ENCODE measurements around the gene MTF1.
"Not testable (repeated sequence)": the region's sequence is repeated elsewhere in the genome, so short reads cannot be mapped to it uniquely, and the experiment has no call there.

The MTF1 gene

DNA sequence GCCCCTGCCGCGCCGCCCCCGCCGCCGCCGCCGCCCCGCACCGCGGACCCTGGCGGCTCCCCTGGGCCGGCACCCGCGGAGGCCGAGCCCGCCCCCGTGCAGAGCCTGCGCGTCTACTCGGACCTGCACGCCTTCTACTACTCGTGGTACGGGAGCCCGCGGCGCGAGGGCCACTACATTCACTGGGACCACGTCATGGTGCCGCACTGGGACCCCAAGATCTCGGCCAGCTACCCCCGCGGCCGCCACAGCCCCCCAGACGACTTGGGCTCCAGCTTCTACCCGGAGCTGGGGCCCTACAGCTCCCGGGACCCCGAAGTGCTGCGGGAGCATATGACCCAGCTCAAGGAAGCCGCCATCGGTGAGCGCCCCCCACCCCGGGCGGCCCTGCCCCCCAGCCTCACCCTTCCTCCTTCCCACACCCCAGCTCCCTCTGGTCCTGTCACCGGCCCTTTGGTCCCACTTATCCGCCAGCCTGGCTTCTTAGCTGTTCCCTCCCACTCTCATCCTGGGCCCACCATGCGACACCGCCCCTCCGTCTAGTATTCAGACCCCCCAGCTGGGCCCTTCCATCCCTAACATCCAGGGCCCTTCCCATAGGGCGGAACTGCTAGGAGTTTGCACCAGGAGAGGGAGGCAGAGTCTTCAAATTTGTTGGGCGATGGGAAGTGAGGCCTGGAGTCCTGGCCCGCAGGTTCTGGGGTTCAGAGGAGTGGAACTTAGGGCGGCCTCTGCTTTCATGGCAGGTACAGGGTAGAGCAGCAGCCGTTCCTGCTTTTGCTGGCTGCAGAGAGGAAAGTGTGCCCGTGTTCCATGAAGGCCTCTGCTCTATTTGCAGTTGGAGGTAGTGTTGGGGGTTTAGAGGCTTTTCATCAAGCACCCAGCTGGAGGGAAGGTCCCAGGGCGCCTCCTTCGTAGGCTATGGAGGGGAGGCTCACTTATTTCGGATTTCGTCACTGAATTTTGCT, 64.7 kb downstream of the MTF1 start:
- no peak for DNase-seq (ENCODE audit: extremely low read depth in 1 of 2, low read depth in 1 of 2)

DNA sequence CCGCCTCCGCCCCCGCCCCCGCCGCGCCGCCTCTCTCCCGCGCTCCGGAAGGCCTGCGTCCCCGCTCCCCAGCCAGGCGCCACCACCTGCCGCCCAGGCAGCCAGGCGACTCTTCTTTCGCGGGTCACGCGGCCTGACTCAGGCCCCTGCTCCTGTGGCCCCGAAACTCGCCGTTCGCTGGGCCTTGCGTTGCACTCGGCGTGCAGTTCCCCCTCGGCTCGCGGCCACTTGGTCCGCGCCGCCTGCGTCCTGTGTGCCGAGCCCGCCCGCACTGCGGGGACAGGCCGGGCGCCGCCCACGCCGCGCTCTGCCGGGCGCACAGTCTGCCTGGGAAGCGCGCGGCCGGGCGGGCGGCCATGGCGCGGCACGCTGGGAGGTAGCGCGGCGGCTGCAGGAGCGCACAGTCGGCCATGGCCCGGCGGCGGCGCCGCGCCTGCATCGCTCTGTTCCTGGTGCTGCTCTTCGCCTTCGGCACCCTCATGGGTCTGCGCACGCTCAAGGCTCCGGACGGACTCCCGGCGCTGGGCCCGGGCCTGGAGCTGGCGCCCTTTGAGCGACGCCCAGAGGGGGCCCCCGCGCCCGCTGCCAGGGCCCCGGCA, 65.5 kb downstream of the MTF1 start, which contains the start of gene MANEAL:
TSS of gene MANEAL (plus strand) at position 75 of the 599 bp plus-strand sequence. CDS start at position 411, 336 bp downstream.
- peak in 1 of 2 donors; percentile 11 for DNase-seq (ENCODE audit: extremely low read depth in 1 of 2, low read depth in 1 of 2)

DNA sequence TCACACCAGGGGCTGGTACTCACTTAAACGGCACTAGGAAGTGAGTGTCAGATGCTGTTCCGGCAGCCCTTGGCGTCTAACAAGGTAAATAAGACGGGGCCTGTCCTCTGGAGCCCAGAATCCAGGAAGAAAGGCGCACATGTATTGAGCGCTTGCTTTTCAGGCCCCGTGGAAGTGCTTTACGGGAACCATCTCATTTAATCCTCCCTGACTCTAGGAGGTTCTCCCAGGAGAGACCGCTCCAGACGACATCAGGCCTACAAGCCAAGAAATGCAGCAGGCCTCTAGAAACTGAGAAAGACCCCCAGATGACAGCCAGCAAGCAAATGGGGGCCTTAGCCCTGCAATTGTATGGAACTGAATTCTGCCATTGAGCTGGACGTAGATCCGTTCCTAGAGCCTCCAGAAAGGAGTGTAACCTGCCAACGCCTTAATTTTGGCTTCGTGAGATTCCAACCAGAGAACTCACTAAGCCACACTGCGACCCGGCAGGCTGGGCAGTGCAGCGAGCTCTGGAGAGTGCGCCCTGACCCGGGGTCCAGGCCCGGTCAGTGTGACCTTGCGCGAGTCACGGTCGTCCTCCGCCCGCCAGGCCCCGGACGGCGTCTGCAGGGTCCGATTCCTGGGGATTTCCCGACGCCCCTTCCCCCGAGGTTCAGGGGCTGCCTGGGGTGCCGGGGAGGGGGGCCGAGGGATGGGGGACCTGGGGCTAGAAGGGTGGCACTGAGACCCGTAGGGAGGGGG, 66.3 kb downstream of the MTF1 start:
- DNase-seq (ENCODE audit: extremely low read depth in 1 of 2, low read depth in 1 of 2) = no peak

DNA sequence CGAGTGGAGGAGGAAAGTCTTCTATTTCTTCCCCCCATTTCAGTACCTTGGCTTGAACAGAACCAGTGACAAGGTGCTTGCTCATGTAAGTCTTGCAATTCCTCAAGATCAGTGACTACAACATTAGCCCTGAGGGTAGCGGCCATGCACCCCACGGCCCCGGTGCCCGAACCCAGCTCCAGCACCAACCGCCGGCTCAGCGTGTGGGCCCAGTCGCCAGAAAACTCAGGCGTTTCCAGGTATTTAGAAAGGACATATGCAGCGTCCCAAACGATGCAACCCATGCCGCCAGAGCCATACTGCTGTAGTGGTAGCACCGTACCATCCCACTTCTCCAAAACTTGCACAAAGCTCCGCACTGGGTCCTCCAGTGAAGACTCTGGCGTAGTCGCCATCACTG, 76.9 kb downstream of the MTF1 start:
- DNase-seq (ENCODE audit: extremely low read depth in 1 of 2, low read depth in 1 of 2) = no peak

DNA sequence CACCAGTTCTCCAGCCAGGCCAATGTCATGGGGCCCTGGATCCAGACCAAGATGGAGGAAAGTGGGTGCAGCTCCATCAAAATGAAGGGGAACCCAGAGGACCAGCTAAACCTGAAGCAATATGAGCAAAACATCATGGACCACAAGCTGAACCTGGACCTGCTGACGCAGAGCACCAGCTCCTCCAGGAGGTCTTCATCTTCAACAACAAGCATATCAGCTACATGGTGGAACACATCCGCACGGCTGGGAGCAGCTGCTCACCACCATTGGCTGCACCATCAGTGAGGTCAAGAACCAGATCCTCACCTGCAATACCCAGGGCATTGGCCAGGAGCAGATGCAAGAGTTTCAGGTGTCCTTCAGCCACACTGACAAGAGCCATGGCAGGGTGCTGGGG, 80.7 kb downstream of the MTF1 start:
- DNase-seq (ENCODE audit: extremely low read depth in 1 of 2, low read depth in 1 of 2) = no peak

DNA sequence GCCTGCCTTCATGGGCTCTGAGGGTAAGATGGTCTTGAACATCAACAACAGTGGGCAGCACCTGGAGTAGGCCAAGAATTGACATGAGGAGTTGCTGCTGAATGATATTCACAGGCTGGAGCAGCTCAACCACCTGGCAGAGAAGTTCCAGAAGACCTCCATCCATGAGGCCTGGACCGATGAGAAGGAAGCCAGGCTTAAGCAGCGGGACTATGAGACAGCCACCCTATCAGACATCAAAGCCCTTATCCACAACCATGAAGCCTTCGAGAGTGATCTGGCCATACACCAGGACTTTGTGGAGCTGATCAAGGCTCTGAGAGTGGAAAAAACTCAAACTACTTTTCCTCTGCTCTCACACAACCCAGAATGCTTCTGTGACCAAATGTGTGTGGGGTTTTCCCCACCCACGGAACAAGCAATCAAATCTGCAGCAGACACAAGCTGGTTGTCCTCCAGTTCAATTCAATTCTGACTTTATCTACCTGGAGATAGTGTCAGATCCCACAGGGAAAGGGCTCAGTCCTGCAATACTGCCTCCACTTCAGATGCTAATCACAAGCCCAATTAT, 82.4 kb downstream of the MTF1 start:
- DNase-seq (ENCODE audit: extremely low read depth in 1 of 2, low read depth in 1 of 2) = no peak

DNA sequence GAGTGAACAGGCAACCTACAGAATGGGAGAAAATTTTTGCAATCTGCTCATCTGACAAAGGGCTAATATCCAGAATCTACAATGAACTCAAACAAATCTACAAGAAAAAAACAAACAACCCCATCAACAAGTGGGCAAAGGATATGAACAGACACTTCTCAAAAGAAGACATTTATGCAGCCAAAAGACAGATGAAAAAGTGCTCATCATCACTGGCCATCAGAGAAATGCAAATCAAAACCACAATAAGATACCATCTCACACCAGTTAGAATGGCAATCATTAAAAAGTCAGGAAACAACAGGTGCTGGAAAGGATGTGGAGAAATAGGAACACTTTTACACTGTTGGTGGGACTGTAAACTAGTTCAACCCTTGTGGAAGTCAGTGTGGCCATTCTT, 88.0 kb downstream of the MTF1 start:
- not testable (repeated sequence) for DNase-seq (ENCODE audit: extremely low read depth in 1 of 2, low read depth in 1 of 2)

DNA sequence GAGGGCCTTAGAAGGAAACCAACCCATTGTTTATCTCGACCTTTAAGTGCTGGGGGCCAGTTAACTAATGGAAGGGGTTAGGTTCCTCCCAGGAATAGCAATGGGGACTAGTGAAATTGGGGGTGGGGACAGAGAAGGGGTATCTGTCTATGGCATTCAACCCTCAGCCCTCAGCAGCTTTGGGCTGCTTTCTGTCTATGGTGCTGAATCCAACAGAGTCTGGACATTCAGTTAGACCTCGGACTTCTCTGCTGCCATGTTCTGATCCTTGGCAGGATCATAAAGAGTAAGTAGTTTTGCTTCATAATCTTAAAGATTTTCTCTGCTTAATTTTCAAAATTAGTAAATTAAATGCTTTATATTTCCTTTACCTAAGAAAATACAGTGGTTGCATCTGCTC, 91.9 kb downstream of the MTF1 start:
- no peak for DNase-seq (ENCODE audit: extremely low read depth in 1 of 2, low read depth in 1 of 2)

DNA sequence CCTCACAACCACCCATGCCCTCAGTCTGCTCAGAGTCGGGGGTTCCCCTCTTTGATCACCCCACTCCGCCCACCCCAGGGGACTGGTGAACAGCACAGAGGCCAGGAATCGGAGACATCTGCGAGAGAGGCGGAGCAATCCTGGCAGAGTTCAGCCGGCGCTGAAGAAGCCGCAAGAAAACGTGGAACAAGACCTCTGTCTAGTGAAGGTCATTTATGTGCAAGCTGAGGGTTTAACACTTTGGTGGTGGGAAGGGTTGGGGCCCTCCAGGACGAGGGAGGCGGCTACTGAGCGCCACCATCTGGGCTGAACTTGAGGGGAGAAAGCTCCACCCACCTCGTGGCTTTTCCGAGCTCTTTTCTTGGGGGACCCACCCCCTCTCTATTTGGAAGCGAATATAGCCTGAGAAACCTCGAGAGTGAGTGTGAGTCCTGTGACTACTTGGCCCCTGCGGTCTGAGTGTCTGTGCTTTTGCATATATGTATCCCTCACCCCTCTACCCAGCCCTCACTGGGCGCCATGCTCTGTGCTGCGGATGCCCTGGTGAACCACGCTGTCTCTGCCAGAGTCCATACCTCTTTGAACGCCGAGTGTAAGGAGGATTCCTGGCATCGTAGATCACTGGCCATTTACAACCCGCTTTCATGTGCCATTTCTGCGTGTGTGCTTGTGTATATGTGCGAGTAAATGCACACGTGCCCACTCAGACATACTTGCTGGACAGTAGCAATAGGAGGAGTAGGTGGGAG, 93.3 kb downstream of the MTF1 start:
- peak in 1 of 2 donors; percentile 39 for DNase-seq (ENCODE audit: extremely low read depth in 1 of 2, low read depth in 1 of 2)

DNA sequence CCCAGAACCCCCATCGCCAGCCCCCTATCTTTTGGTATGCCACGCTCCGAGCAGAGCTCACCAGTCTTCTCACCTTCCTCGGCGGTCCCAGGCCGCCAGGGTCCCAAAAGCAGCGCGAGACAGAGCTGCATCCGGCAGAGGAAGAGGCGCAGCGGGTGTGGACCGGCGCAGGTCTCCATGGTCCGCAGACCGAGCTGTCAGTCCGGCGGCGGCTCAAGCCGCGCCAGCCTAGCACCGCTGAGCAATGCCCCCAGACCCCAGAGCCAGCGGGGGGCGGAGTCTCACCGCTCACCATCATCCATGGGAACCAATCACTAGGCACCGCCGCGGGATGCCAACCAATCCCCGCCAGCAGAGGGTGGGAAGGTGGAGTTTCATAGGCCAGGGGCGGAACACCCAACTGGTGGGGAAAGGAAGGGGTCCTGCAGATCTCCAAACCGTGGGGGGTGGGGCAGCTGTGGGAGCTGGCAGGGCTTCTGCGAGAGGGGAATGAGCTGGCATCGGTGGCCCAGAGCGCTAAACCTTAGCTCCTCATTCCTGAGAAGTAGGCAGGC, 94.4 kb downstream of the MTF1 start, which contains the start of gene EPHA10:
TSS of gene EPHA10 (minus strand) at position 233 of the 554 bp plus-strand sequence. CDS start at position 179, 54 bp downstream.
- no peak for DNase-seq (ENCODE audit: extremely low read depth in 1 of 2, low read depth in 1 of 2)

DNA sequence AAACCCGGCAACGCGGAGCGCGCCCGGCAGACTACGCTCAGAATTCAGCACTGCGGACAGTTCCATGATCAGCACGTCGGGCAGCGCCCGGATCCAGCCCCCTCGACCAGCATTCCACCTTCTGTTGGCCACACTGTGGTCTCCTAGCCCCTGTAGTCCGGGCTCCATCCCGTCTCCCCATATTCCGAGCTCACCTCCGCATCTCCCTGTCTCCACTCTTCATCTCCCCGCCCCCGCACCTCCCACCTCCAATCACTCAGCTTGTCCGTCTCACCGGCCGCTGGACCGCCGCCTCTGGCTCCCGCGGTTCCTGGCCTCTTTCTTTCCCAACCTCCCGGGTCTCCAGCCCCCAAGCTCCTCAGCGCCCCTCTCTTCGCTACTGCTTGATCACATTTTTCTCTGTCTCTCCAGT, 95.0 kb downstream of the MTF1 start:
- DNase-seq (ENCODE audit: extremely low read depth in 1 of 2, low read depth in 1 of 2) = peak in 1 of 2 donors; percentile 21

DNA sequence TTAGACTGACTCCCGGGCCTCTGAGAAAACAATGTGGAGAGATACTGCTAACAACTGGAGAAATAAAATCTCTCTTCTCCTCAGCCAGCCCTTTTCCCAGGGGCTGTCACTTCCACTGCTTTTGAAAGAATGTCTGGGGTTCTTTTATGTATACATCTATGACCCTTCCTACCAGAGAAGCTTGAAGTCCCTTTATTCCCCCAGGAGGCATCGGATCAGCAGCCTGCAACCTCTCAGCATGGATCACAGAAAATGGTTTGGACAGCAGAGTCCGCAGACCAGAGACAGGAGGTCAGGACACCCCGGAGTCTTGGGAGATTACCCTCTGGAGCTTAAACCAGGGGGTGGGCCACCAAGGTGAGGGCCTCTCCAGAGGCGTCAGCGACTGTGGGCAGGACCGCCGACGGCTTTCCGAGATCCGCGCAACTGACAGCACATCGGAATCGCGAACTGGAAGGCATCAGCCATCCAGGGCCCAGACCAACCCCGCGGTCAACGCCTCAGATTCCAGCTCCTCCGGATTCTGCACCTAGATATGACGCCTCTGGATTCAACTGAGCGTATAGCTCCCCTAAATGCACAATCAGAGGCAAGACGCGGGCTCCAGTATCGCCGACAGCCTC, 95.5 kb downstream of the MTF1 start:
- DNase-seq (ENCODE audit: extremely low read depth in 1 of 2, low read depth in 1 of 2) = no peak

DNA sequence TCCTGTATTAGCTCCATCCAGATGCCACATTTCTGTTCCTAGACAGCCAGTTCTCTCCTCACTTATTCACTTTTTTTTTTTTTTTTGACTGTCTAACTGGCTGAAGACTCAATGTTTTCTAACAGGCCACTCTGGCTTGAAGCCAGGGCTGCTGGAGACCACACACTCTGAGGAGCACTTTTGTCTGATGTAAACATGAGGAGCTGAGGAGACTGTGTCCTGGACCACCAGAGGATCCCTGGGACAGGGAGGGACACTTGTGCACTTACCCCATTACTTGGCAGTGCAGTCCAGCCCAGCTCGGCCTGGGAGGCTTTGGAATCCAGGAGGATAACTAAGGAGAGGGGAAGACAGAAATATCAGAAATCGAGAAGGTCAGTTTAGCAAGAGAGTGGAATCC, 96.9 kb downstream of the MTF1 start:
- DNase-seq (ENCODE audit: extremely low read depth in 1 of 2, low read depth in 1 of 2) = no peak

DNA sequence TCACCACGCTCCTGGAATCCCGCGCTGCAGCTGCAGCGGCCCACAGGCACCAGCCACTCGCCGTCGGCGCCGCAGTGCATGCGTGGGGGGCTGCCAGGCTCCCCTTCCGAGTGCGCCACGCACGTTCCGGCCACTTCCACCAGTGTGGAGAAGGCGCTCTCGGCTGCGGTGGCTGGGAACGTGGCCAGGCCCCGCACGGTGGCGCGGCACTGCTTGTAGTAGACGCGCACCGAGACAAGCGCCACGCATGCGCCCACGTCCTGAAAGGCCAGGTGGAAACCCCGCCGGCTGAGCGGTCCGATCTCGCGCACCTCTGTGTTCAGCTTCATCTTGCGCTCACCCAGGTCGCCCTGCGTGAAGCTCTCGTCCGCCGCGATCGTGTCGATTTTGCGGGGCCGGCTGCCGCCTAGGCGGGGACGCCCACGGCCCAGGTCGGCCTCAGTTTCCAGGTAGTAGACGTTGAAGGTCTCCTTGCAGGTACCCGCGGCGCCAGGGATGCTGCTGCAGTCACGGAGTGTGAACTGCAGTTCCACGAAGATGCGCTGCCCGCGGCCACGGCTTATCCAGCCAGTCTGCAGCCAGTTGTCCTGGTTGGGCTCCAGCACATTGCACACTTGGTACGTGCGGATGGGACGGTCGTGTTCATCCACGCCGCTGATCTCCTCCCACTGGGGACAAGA, 97.8 kb downstream of the MTF1 start:
- no peak for DNase-seq (ENCODE audit: extremely low read depth in 1 of 2, low read depth in 1 of 2)

Measured in stimulated activated CD8-positive, alpha-beta memory T cell treated with anti-CD3 and anti-CD28 coated beads, Interleukin-7, amount 100 ng/mL, for 48 hours (primary cell).